ENCODE measurements around the gene IL17C.
"Not testable (repeated sequence)": the region's sequence is repeated elsewhere in the genome, so short reads cannot be mapped to it uniquely, and the experiment has no call there.

The IL17C gene

GRCh38 chr16:88605186-88606147 lies 32.9 kb upstream of the IL17C start:
- no peak overlapping the region for H3K27ac ChIP-seq (ENCODE audit: low read depth, low read length)
- 0 out of 2 replicates have a peak, but pooled peaks cover 7% of the 10 kb centered on the region for H3K79me2 ChIP-seq (ENCODE audit: insufficient read depth, low read length)
- H3K4me3 ChIP-seq (ENCODE audit: insufficient read depth, low read length, poor library complexity, severe bottlenecking): no peak overlapping the region
- H3K27me3 ChIP-seq (ENCODE audit: low read length): no peaks in the 10 kb centered on the region
- no peaks in the 10 kb centered on the region for H3K9me2 ChIP-seq (replicated peaks; ENCODE audit: insufficient read depth, low read length)
- no peak overlapping the region for H2AFZ ChIP-seq (ENCODE audit: low read depth, low read length, severe bottlenecking)
- H3K9me3 ChIP-seq (ENCODE audit: insufficient read depth, low read length): no peaks in the 10 kb centered on the region
- TF ChIP-seq, protein P1, sequence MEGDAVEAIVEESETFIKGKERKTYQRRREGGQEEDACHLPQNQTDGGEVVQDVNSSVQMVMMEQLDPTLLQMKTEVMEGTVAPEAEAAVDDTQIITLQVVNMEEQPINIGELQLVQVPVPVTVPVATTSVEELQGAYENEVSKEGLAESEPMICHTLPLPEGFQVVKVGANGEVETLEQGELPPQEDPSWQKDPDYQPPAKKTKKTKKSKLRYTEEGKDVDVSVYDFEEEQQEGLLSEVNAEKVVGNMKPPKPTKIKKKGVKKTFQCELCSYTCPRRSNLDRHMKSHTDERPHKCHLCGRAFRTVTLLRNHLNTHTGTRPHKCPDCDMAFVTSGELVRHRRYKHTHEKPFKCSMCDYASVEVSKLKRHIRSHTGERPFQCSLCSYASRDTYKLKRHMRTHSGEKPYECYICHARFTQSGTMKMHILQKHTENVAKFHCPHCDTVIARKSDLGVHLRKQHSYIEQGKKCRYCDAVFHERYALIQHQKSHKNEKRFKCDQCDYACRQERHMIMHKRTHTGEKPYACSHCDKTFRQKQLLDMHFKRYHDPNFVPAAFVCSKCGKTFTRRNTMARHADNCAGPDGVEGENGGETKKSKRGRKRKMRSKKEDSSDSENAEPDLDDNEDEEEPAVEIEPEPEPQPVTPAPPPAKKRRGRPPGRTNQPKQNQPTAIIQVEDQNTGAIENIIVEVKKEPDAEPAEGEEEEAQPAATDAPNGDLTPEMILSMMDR (IDR thresholded peaks at IDR 0.05; ENCODE audit: insufficient read depth, low read length, poor library complexity, severe bottlenecking): no peak
- no peak for TF ChIP-seq EZH2phosphoT487 (conservative IDR thresholded peaks at IDR 0.05; ENCODE audit: low read length)
- H3K36me3 ChIP-seq (ENCODE audit: low read length): peaks cover 5% of the 10 kb centered on the region; the same call in 1 of the 2 replicates
- no peak overlapping the region for H3K4me2 ChIP-seq (ENCODE audit: low read depth, low read length, poor library complexity, severe bottlenecking)
- H4K20me1 ChIP-seq (ENCODE audit: low read depth, low read length): no peaks in the 10 kb centered on the region
- H3F3A ChIP-seq (ENCODE audit: insufficient read depth): no peaks in the 10 kb centered on the region
- H3K9ac ChIP-seq (ENCODE audit: low read length): no peak overlapping the region

- H4K20me1 ChIP-seq (ENCODE audit: low read depth, low read length): no peaks in the 10 kb centered on the region
- TF ChIP-seq, protein P1 (IDR thresholded peaks at IDR 0.05; ENCODE audit: insufficient read depth, low read length, poor library complexity, severe bottlenecking): no peak
- TF ChIP-seq EZH2phosphoT487 (conservative IDR thresholded peaks at IDR 0.05; ENCODE audit: low read length): no peak
- H3K4me2 ChIP-seq (ENCODE audit: low read depth, low read length, poor library complexity, severe bottlenecking): no peak overlapping the region
- no peak overlapping the region for H3K9ac ChIP-seq (ENCODE audit: low read length)
- no peaks in the 10 kb centered on the region for H3K27me3 ChIP-seq (ENCODE audit: low read length)
- H3K79me2 ChIP-seq (ENCODE audit: insufficient read depth, low read length): 0 out of 2 replicates have a peak, but pooled peaks cover 7% of the 10 kb centered on the region
- no peaks in the 10 kb centered on the region for H3F3A ChIP-seq (ENCODE audit: insufficient read depth)
- H3K9me3 ChIP-seq (ENCODE audit: insufficient read depth, low read length): no peaks in the 10 kb centered on the region
- H3K9me2 ChIP-seq (replicated peaks; ENCODE audit: insufficient read depth, low read length): no peaks in the 10 kb centered on the region
- no peak overlapping the region for H3K4me3 ChIP-seq (ENCODE audit: insufficient read depth, low read length, poor library complexity, severe bottlenecking)
- H3K27ac ChIP-seq (ENCODE audit: low read depth, low read length): no peak overlapping the region
- no peak overlapping the region for H2AFZ ChIP-seq (ENCODE audit: low read depth, low read length, severe bottlenecking)
- peaks cover 5% of the 10 kb centered on the region; the same call in 1 of the 2 replicates for H3K36me3 ChIP-seq (ENCODE audit: low read length)
Measured at GRCh38 chr16:88606148-88606757, 32.1 kb upstream of the IL17C start.

DNA sequence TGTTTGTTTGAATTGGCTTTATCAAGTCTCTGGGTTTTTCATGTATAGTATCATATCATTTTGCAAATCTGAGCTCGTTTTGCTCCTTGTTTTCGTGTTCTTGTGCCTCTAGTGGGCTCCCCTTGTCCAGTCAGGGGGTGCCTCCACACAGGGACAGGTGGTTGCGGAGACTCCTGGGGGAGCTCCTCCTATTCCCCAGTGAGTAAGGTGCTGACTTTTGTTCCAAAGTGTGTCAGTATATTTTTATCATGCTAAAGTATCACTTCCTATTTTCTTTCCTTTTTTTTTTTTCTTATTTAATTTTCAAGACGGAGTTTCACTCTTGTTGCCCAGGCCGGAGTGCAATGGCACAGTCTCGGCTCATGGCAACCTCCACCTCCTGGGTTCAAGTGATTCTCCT lies 30.3 kb upstream of the IL17C start:
- H2AFZ ChIP-seq (ENCODE audit: low read depth, low read length, severe bottlenecking): no peak overlapping the region
- no peaks in the 10 kb centered on the region for H3F3A ChIP-seq (ENCODE audit: insufficient read depth)
- no peak overlapping the region for H3K4me2 ChIP-seq (ENCODE audit: low read depth, low read length, poor library complexity, severe bottlenecking)
- no peaks in the 10 kb centered on the region for H3K27me3 ChIP-seq (ENCODE audit: low read length)
- no peak for TF ChIP-seq EZH2phosphoT487 (conservative IDR thresholded peaks at IDR 0.05; ENCODE audit: low read length)
- TF ChIP-seq, protein P1 (IDR thresholded peaks at IDR 0.05; ENCODE audit: insufficient read depth, low read length, poor library complexity, severe bottlenecking): no peak
- H4K20me1 ChIP-seq (ENCODE audit: low read depth, low read length): no peaks in the 10 kb centered on the region
- no peak overlapping the region for H3K4me3 ChIP-seq (ENCODE audit: insufficient read depth, low read length, poor library complexity, severe bottlenecking)
- H3K27ac ChIP-seq (ENCODE audit: low read depth, low read length): no peak overlapping the region
- no peaks in the 10 kb centered on the region for H3K9me2 ChIP-seq (replicated peaks; ENCODE audit: insufficient read depth, low read length)
- 0 out of 2 replicates have a peak, but pooled peaks cover 7% of the 10 kb centered on the region for H3K79me2 ChIP-seq (ENCODE audit: insufficient read depth, low read length)
- no peaks in the 10 kb centered on the region for H3K9me3 ChIP-seq (ENCODE audit: insufficient read depth, low read length)
- peaks cover 5% of the 10 kb centered on the region; the same call in 1 of the 2 replicates for H3K36me3 ChIP-seq (ENCODE audit: low read length)
- no peak overlapping the region for H3K9ac ChIP-seq (ENCODE audit: low read length)

- H3K27ac ChIP-seq (ENCODE audit: low read depth, low read length); H3K9ac ChIP-seq (ENCODE audit: low read length); H3K9me2 ChIP-seq (replicated peaks; ENCODE audit: insufficient read depth, low read length); H3K4me3 ChIP-seq (ENCODE audit: insufficient read depth, low read length, poor library complexity, severe bottlenecking); H3K36me3 ChIP-seq (ENCODE audit: low read length); H3F3A ChIP-seq (ENCODE audit: insufficient read depth); H3K27me3 ChIP-seq (ENCODE audit: low read length); H4K20me1 ChIP-seq (ENCODE audit: low read depth, low read length); H2AFZ ChIP-seq (ENCODE audit: low read depth, low read length, severe bottlenecking); H3K4me2 ChIP-seq (ENCODE audit: low read depth, low read length, poor library complexity, severe bottlenecking); H3K9me3 ChIP-seq (ENCODE audit: insufficient read depth, low read length); H3K79me2 ChIP-seq (ENCODE audit: insufficient read depth, low read length): not testable (repeated sequence)
Measured at GRCh38 chr16:88609426-88609825, 28.9 kb upstream of the IL17C start.

Measured in SU-DHL-6 (cell line).